ENCODE measurements around the gene AHCY. TPM values are rescaled to one million over a fixed set of nuclear protein-coding genes. Genes with fewer than 3 reads are reported as not detected.
A peak's percentile ranks its signal among the peaks of the same experiment; 100 is the strongest.

AHCY gene
- total RNA-seq, 1 experiment from 2014 or later: 401 TPM

- TF ChIP-seq CREM (CRISPR knock-in tag; IDR thresholded peaks at IDR 0.05): no peak
- no peak for TF ChIP-seq PREB (CRISPR knock-in tag; IDR thresholded peaks at IDR 0.05; ENCODE audit: borderline replicate concordance)
- TF ChIP-seq JUN (CRISPR knock-in tag; IDR thresholded peaks at IDR 0.05): no peak
- TF ChIP-seq NR1H2 (CRISPR knock-in tag; IDR thresholded peaks at IDR 0.05): no peak
- no peak for TF ChIP-seq SP1 (CRISPR knock-in tag; conservative IDR thresholded peaks at IDR 0.05)
- TF ChIP-seq E2F4 (CRISPR knock-in tag; IDR thresholded peaks at IDR 0.05; ENCODE audit: borderline replicate concordance, low read depth): no peak
- TF ChIP-seq MXD4 (CRISPR knock-in tag; IDR thresholded peaks at IDR 0.05; ENCODE audit: borderline replicate concordance): no peak
- no peak for TF ChIP-seq STAT6 (CRISPR knock-in tag; conservative IDR thresholded peaks at IDR 0.05; ENCODE audit: low read depth)
- TF ChIP-seq ZNF219 (CRISPR knock-in tag; IDR thresholded peaks at IDR 0.05; ENCODE audit: borderline replicate concordance): no peak
Measured at GRCh38 chr20:34251619-34252018, 51.5 kb downstream of the AHCY start (continued).

- ChIA-PET POLR2A (interaction anchor here (1.3 kb wide), 1 partner anchor 9 kb away, joined by 5 read pairs; the partner anchor contains the start of gene ASIP), CTCF (interaction anchor here (1.5 to 2.9 kb wide), 2 partner anchors 59 to 68 kb away, joined by 4 to 23 read pairs; no protein-coding TSS in a partner anchor)
- peak overlapping the region; percentile 4; the same call in 1 of the 2 replicates for H3K27ac Mint-ChIP-seq
- H3K27me3 Mint-ChIP-seq (ENCODE audit: low read depth): no peaks in the 10 kb centered on the region
- peaks cover 8% of the 10 kb centered on the region for H3K4me1 Mint-ChIP-seq
- DNase-seq (ENCODE audit: low spot score): no peak
- no peaks in the 10 kb centered on the region for H3K36me3 Mint-ChIP-seq
- TF ChIP-seq MXD4 (CRISPR knock-in tag; IDR thresholded peaks at IDR 0.05; ENCODE audit: borderline replicate concordance) (no peak), NFE2L1 (CRISPR knock-in tag; IDR thresholded peaks at IDR 0.05) (no peak), PREB (CRISPR knock-in tag; IDR thresholded peaks at IDR 0.05; ENCODE audit: borderline replicate concordance) (no peak)
- no peak for ATAC-seq
- H3K9me3 Mint-ChIP-seq: 0 out of 2 replicates have a peak, but pooled peaks cover 3% of the 10 kb centered on the region
- no peak overlapping the region for H3K4me3 Mint-ChIP-seq
Measured at GRCh38 chr20:34250005-34250404, 53.1 kb downstream of the AHCY start.

- Mint-ChIP-seq H3K36me3 (no peaks in the 10 kb centered on the region), H3K27ac (no peak overlapping the region), H3K27me3 (ENCODE audit: low read depth) (no peaks in the 10 kb centered on the region), H3K4me3 (no peak overlapping the region), H3K9me3 (0 out of 2 replicates have a peak, but pooled peaks cover 3% of the 10 kb centered on the region), H3K4me1 (peaks cover 8% of the 10 kb centered on the region)
- ChIA-PET POLR2A (interaction anchor here (1.3 kb wide), 1 partner anchor 8 kb away, joined by 5 read pairs; the partner anchor contains the start of gene ASIP), CTCF (interaction anchor here (0.6 to 2.9 kb wide), 6 partner anchors 13 to 1347 kb away, joined by 3 to 23 read pairs (median 4); no protein-coding TSS in a partner anchor)
- ATAC-seq: no peak
- no peak for DNase-seq (ENCODE audit: low spot score)
- TF ChIP-seq SMAD4 (CRISPR knock-in tag; IDR thresholded peaks at IDR 0.05) (no peak), PREB (CRISPR knock-in tag; IDR thresholded peaks at IDR 0.05; ENCODE audit: borderline replicate concordance) (no peak), TP53 (CRISPR knock-in tag; IDR thresholded peaks at IDR 0.05) (no peak), RELA (CRISPR knock-in tag; IDR thresholded peaks at IDR 0.05; ENCODE audit: borderline replicate concordance) (no peak), ZNF396 (CRISPR knock-in tag; IDR thresholded peaks at IDR 0.05; ENCODE audit: borderline replicate concordance) (no peak), GTF2I (CRISPR knock-in tag; conservative IDR thresholded peaks at IDR 0.05) (no peak), ATF2 (CRISPR knock-in tag; IDR thresholded peaks at IDR 0.05; ENCODE audit: borderline replicate concordance, low read depth) (no peak), NFYB (CRISPR knock-in tag; conservative IDR thresholded peaks at IDR 0.05; ENCODE audit: low read depth) (no peak), RORB (CRISPR knock-in tag; IDR thresholded peaks at IDR 0.05) (no peak), NR3C1 (CRISPR knock-in tag; conservative IDR thresholded peaks at IDR 0.05; ENCODE audit: low read depth) (no peak), ZMAT4 (CRISPR knock-in tag; IDR thresholded peaks at IDR 0.05) (no peak), USF2 (CRISPR knock-in tag; IDR thresholded peaks at IDR 0.05) (no peak), GRHL2 (CRISPR knock-in tag; IDR thresholded peaks at IDR 0.05; ENCODE audit: insufficient replicate concordance, severe bottlenecking) (no peak)
Measured at GRCh38 chr20:34249291-34249690, 53.9 kb downstream of the AHCY start.
